ENCODE measurements around the gene MIB1. TPM values are rescaled to one million over a fixed set of nuclear protein-coding genes. Genes with fewer than 3 reads are reported as not detected.

Gene MIB1
- total and polyA plus RNA-seq, 2 experiments from 2014 or later: 10.8 to 56.7 TPM

DNA sequence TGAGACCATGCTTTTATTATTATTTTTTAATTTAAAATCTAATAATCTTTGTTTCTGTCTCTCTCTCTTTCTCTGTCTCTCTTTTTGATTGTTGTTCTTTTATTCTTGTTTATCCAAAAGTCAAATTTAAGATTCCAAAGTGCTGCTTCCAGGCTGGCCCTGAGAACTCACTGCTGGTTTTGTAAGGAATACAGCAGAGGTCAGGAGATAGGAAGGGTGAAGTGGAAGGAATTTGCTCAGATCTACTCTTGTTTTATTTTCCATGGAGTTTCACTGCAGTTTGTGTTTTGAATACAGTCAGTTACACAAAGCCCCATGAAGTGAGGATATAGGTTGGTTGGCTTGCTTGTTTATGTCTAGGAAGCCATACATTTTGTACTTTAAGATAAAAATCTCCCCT, 168.1 kb downstream of the MIB1 start:
- H4K20me1 ChIP-seq (replicated peaks; ENCODE audit: insufficient read depth): no peaks in the 10 kb centered on the region; the same call in 1 of the 2 replicates
- no peaks in the 10 kb centered on the region for H3K79me2 ChIP-seq (replicated peaks; ENCODE audit: insufficient read depth)
- no peak overlapping the region for H2AFZ ChIP-seq
- ATAC-seq: no peak
- no peak overlapping the region for H3K27ac ChIP-seq (ENCODE audit: low read depth)
- H3F3A ChIP-seq (replicated peaks; ENCODE audit: low read depth): no peaks in the 10 kb centered on the region
- peaks cover 22% of the 10 kb centered on the region for H3K27me3 Mint-ChIP-seq (ENCODE audit: insufficient read depth, low read depth, poor library complexity)
- no peak overlapping the region for H3K4me2 ChIP-seq
- peaks cover 20% of the 10 kb centered on the region for H3K4me1 Mint-ChIP-seq
- H3K4me3 Mint-ChIP-seq: no peak overlapping the region
- no peak overlapping the region for H3K27ac Mint-ChIP-seq
- DNase-seq (ENCODE audit: low spot score): no peak
- no peak overlapping the region for H3K4me3 ChIP-seq
- no peaks in the 10 kb centered on the region for H3K9me3 Mint-ChIP-seq
- H3K36me3 ChIP-seq (ENCODE audit: insufficient read depth): no peaks in the 10 kb centered on the region
- no peaks in the 10 kb centered on the region for H3K9me2 ChIP-seq (ENCODE audit: insufficient read depth)
- peaks cover 34% of the 10 kb centered on the region for H3K27me3 ChIP-seq (ENCODE audit: insufficient read depth)
- H3K4me1 ChIP-seq (ENCODE audit: insufficient read depth): 0 out of 2 replicates have a peak, but pooled peaks cover 5% of the 10 kb centered on the region
- H3K36me3 Mint-ChIP-seq (ENCODE audit: low read depth): no peaks in the 10 kb centered on the region
- TF ChIP-seq STAT1 (IDR thresholded peaks at IDR 0.05; ENCODE audit: unreplicated experiment) (no peak), ZNF114 (CRISPR knock-in tag; IDR thresholded peaks at IDR 0.05) (no peak), CREB1 (CRISPR knock-in tag; IDR thresholded peaks at IDR 0.05; ENCODE audit: low read depth) (no peak), NANOG (IDR thresholded peaks at IDR 0.05; ENCODE audit: borderline replicate concordance) (no peak), JUNB (IDR thresholded peaks at IDR 0.05; ENCODE audit: unreplicated experiment) (no peak), POLR2AphosphoS5 (IDR thresholded peaks at IDR 0.05; ENCODE audit: low read depth) (no peak), REST (IDR thresholded peaks at IDR 0.05; ENCODE audit: unreplicated experiment) (no peak), ZNF331 (CRISPR knock-in tag; IDR thresholded peaks at IDR 0.05; ENCODE audit: low read depth) (no peak), EZH2phosphoT487 (IDR thresholded peaks at IDR 0.05; ENCODE audit: unreplicated experiment) (no peak), EZH2 (IDR thresholded peaks at IDR 0.05; ENCODE audit: low read depth, unreplicated experiment) (no peak), ZNF462 (CRISPR knock-in tag; IDR thresholded peaks at IDR 0.05) (no peak)
- TF ChIP-seq, protein P1, sequence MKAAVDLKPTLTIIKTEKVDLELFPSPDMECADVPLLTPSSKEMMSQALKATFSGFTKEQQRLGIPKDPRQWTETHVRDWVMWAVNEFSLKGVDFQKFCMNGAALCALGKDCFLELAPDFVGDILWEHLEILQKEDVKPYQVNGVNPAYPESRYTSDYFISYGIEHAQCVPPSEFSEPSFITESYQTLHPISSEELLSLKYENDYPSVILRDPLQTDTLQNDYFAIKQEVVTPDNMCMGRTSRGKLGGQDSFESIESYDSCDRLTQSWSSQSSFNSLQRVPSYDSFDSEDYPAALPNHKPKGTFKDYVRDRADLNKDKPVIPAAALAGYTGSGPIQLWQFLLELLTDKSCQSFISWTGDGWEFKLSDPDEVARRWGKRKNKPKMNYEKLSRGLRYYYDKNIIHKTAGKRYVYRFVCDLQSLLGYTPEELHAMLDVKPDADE (IDR thresholded peaks at IDR 0.05): no peak
- TF ChIP-seq, protein P2, sequence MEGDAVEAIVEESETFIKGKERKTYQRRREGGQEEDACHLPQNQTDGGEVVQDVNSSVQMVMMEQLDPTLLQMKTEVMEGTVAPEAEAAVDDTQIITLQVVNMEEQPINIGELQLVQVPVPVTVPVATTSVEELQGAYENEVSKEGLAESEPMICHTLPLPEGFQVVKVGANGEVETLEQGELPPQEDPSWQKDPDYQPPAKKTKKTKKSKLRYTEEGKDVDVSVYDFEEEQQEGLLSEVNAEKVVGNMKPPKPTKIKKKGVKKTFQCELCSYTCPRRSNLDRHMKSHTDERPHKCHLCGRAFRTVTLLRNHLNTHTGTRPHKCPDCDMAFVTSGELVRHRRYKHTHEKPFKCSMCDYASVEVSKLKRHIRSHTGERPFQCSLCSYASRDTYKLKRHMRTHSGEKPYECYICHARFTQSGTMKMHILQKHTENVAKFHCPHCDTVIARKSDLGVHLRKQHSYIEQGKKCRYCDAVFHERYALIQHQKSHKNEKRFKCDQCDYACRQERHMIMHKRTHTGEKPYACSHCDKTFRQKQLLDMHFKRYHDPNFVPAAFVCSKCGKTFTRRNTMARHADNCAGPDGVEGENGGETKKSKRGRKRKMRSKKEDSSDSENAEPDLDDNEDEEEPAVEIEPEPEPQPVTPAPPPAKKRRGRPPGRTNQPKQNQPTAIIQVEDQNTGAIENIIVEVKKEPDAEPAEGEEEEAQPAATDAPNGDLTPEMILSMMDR (conservative IDR thresholded peaks at IDR 0.05; ENCODE audit: low read depth in 2 of 2): no peak

Data from GM23338 (cell line).